WTC11 (cell line): ENCODE measurements around the gene PPM1M. TPM values are rescaled to one million over a fixed set of nuclear protein-coding genes. Genes with fewer than 3 reads are reported as not detected.

Experiments used
- CREM ChIP-seq: sonication (generic); formaldehyde crosslinking; IDR thresholded peaks from 2 replicates; pipeline ENCODE4 v1.8.1; 2022; ENCODE audit warnings: mild to moderate bottlenecking, missing genetic modification reagents, moderate library complexity
- FOXJ3 ChIP-seq: sonication (generic); formaldehyde crosslinking; IDR thresholded peaks from 2 replicates; pipeline ENCODE4 v1.9.0; 2021; ENCODE audit warnings: missing genetic modification reagents, mild to moderate bottlenecking, borderline replicate concordance
- FOXK1 ChIP-seq: sonication (generic); formaldehyde crosslinking; IDR thresholded peaks from 2 replicates; pipeline ENCODE4 v1.8.0; 2022; ENCODE audit warnings: mild to moderate bottlenecking, moderate library complexity, missing genetic modification reagents
- FOXP1 ChIP-seq: sonication (generic); formaldehyde crosslinking; IDR thresholded peaks from 2 replicates; pipeline ENCODE4 v1.8.0; 2022; ENCODE audit warnings: missing genetic modification reagents, mild to moderate bottlenecking, moderate library complexity, borderline replicate concordance
- GRHL2 ChIP-seq: fragments of 250-450 bp; sonication (Bioruptor Pico); IDR thresholded peaks from 2 replicates; pipeline ENCODE4 v1.8.0; 2022; ENCODE audit warnings: mild to moderate bottlenecking, moderate library complexity; ENCODE audit not compliant: insufficient replicate concordance, severe bottlenecking
- HMGA2 ChIP-seq: fragments of 250-450 bp; sonication (Bioruptor Pico); IDR thresholded peaks from 2 replicates; pipeline ENCODE4 v1.4.0; 2021; ENCODE audit warnings: mild to moderate bottlenecking, moderate library complexity
- MXD4 ChIP-seq: fragments of 250-450 bp; sonication (Bioruptor Pico); IDR thresholded peaks from 2 replicates; pipeline ENCODE4 v1.8.0; 2021; ENCODE audit warnings: mild to moderate bottlenecking, moderate library complexity, borderline replicate concordance
- NR1H2 ChIP-seq: sonication (generic); formaldehyde crosslinking; IDR thresholded peaks from 2 replicates; pipeline ENCODE4 v1.9.0; 2021; ENCODE audit warnings: mild to moderate bottlenecking, moderate library complexity, missing genetic modification reagents
- NR2C2 ChIP-seq: sonication (generic); formaldehyde crosslinking; IDR thresholded peaks from 2 replicates; pipeline ENCODE4 v1.8.0; 2022; ENCODE audit warnings: mild to moderate bottlenecking, missing genetic modification reagents
- RELA ChIP-seq: sonication (generic); formaldehyde crosslinking; IDR thresholded peaks from 2 replicates; pipeline ENCODE4 v1.8.1; 2022; ENCODE audit warnings: missing genetic modification reagents, mild to moderate bottlenecking, borderline replicate concordance
- TP53 ChIP-seq: sonication (generic); formaldehyde crosslinking; IDR thresholded peaks from 2 replicates; pipeline ENCODE4 v1.8.1; 2023; ENCODE audit warnings: mild to moderate bottlenecking, missing genetic modification reagents
- ZNF138 ChIP-seq: sonication (generic); formaldehyde crosslinking; conservative IDR thresholded peaks from 2 replicates; pipeline ENCODE4 v1.8.1; 2022; ENCODE audit warnings: mild to moderate bottlenecking, moderate library complexity, missing genetic modification reagents
- ZNF317 ChIP-seq: sonication (generic); formaldehyde crosslinking; IDR thresholded peaks from 2 replicates; pipeline ENCODE4 v1.8.1; 2023; ENCODE audit warnings: low read depth, mild to moderate bottlenecking, moderate library complexity, missing genetic modification reagents, borderline replicate concordance
- ZNF416 ChIP-seq: fragments of 250-450 bp; sonication (Bioruptor Pico); IDR thresholded peaks from 2 replicates; pipeline ENCODE4 v1.9.0; 2021; ENCODE audit warnings: mild to moderate bottlenecking, inconsistent platforms
- total RNA-seq: library from RNA; stranded (reverse); gene quantifications from 3 replicates; pipeline ENCODE4 v1.2.3, GENCODE V29; 2021
- TF ChIP-seq, protein P1 (sequence below): sonication (generic); formaldehyde crosslinking; IDR thresholded peaks from 2 replicates; pipeline ENCODE4 v1.8.1; 2023; ENCODE audit warnings: mild to moderate bottlenecking, missing genetic modification reagents
- TF ChIP-seq, protein P2 (sequence below): sonication (generic); formaldehyde crosslinking; IDR thresholded peaks from 2 replicates; pipeline ENCODE4 v1.8.1; 2022; ENCODE audit warnings: mild to moderate bottlenecking, missing genetic modification reagents, moderate library complexity, borderline replicate concordance
- TF ChIP-seq, protein P3 (sequence below): sonication (generic); formaldehyde crosslinking; conservative IDR thresholded peaks from 2 replicates; pipeline ENCODE4 v1.8.1; 2023; ENCODE audit warnings: mild to moderate bottlenecking, low read depth, missing genetic modification reagents, moderate library complexity
- TF ChIP-seq, protein P4 (sequence below): sonication (generic); formaldehyde crosslinking; IDR thresholded peaks from 2 replicates; pipeline ENCODE4 v1.8.1; 2022; ENCODE audit warnings: low read depth, missing genetic modification reagents, borderline replicate concordance
- TF ChIP-seq, protein P5 (sequence below): sonication (generic); formaldehyde crosslinking; IDR thresholded peaks from 2 replicates; pipeline ENCODE4 v1.8.0; 2022; ENCODE audit warnings: mild to moderate bottlenecking, missing genetic modification reagents

PPM1M gene
- total RNA-seq, 1 experiment from 2014 or later = 7.0 TPM

DNA sequence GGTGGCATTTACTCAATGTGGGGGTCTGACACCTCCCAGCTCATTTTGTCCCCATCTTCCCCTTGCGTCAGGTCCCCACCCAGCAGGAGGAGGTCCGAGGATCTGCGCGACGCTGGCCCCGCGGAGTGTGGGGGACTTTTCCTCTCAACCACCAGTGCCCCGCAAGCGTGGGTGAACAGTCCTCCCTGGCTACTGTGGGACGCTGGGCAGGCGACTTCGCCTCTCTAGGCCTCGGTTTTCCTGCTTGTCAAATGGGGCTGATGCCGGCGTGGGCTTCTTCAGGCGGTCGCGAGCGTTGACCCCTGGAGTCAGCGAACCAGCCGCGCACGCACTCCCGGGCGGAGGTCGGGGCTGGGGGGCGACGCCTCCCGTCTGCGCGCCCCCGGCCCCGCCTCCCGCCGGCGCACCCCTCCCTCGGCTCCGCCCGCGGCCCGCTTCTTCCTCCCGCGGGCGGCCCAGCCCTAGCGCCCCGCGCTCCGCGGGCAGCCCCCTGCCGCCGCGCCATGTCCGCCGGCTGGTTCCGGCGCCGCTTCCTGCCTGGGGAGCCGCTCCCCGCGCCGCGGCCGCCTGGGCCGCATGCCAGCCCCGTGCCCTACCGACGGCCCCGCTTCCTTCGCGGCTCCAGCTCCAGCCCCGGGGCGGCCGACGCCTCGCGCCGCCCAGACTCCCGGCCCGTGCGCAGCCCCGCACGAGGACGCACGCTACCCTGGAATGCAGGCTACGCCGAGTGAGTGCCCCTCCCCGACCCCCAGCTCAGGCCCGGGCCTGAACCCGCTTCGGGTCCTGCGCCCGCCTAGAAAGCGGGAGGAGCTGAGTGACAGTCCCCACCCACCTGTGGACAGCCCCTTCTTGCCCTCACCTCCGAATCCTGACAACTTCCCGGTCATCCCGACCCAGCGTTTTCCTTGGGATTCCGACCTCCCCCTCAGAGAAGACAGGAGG, at the start of gene PPM1M (continued):
- TF ChIP-seq, protein P1, sequence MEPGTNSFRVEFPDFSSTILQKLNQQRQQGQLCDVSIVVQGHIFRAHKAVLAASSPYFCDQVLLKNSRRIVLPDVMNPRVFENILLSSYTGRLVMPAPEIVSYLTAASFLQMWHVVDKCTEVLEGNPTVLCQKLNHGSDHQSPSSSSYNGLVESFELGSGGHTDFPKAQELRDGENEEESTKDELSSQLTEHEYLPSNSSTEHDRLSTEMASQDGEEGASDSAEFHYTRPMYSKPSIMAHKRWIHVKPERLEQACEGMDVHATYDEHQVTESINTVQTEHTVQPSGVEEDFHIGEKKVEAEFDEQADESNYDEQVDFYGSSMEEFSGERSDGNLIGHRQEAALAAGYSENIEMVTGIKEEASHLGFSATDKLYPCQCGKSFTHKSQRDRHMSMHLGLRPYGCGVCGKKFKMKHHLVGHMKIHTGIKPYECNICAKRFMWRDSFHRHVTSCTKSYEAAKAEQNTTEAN (CRISPR knock-in tag) = no peak
- TF ChIP-seq TP53 (peak; percentile 82; the same call in 1 of the 2 replicates), ZNF416 (CRISPR knock-in tag) (no peak), FOXK1 (CRISPR knock-in tag) (no peak; the same call in 1 of the 2 replicates), FOXJ3 (no peak), MXD4 (CRISPR knock-in tag) (no peak), NR2C2 (CRISPR knock-in tag) (no peak), CREM (CRISPR knock-in tag) (no peak), GRHL2 (no peak), HMGA2 (CRISPR knock-in tag) (no peak), NR1H2 (CRISPR knock-in tag) (no peak), FOXP1 (CRISPR knock-in tag) (peak; percentile 92; the same call in 1 of the 2 replicates), ZNF317 (CRISPR knock-in tag) (0 out of 2 replicates have a peak, but pooled peaks have one; percentile 17), RELA (CRISPR knock-in tag) (0 out of 2 replicates have a peak, but pooled peaks have one; percentile 78), ZNF138 (CRISPR knock-in tag) (no peak)
- TF ChIP-seq, protein P2, sequence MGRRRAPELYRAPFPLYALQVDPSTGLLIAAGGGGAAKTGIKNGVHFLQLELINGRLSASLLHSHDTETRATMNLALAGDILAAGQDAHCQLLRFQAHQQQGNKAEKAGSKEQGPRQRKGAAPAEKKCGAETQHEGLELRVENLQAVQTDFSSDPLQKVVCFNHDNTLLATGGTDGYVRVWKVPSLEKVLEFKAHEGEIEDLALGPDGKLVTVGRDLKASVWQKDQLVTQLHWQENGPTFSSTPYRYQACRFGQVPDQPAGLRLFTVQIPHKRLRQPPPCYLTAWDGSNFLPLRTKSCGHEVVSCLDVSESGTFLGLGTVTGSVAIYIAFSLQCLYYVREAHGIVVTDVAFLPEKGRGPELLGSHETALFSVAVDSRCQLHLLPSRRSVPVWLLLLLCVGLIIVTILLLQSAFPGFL = no peak
- TF ChIP-seq, protein P3, sequence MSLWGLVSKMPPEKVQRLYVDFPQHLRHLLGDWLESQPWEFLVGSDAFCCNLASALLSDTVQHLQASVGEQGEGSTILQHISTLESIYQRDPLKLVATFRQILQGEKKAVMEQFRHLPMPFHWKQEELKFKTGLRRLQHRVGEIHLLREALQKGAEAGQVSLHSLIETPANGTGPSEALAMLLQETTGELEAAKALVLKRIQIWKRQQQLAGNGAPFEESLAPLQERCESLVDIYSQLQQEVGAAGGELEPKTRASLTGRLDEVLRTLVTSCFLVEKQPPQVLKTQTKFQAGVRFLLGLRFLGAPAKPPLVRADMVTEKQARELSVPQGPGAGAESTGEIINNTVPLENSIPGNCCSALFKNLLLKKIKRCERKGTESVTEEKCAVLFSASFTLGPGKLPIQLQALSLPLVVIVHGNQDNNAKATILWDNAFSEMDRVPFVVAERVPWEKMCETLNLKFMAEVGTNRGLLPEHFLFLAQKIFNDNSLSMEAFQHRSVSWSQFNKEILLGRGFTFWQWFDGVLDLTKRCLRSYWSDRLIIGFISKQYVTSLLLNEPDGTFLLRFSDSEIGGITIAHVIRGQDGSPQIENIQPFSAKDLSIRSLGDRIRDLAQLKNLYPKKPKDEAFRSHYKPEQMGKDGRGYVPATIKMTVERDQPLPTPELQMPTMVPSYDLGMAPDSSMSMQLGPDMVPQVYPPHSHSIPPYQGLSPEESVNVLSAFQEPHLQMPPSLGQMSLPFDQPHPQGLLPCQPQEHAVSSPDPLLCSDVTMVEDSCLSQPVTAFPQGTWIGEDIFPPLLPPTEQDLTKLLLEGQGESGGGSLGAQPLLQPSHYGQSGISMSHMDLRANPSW (CRISPR knock-in tag) = no peak
- TF ChIP-seq, protein P4, sequence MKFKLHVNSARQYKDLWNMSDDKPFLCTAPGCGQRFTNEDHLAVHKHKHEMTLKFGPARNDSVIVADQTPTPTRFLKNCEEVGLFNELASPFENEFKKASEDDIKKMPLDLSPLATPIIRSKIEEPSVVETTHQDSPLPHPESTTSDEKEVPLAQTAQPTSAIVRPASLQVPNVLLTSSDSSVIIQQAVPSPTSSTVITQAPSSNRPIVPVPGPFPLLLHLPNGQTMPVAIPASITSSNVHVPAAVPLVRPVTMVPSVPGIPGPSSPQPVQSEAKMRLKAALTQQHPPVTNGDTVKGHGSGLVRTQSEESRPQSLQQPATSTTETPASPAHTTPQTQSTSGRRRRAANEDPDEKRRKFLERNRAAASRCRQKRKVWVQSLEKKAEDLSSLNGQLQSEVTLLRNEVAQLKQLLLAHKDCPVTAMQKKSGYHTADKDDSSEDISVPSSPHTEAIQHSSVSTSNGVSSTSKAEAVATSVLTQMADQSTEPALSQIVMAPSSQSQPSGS = no peak
- TF ChIP-seq, protein P5, sequence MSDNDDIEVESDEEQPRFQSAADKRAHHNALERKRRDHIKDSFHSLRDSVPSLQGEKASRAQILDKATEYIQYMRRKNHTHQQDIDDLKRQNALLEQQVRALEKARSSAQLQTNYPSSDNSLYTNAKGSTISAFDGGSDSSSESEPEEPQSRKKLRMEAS (CRISPR knock-in tag) = peak; percentile 89; the same call in 1 of the 2 replicates
